ENCODE data around the gene RIMS3.

DNA sequence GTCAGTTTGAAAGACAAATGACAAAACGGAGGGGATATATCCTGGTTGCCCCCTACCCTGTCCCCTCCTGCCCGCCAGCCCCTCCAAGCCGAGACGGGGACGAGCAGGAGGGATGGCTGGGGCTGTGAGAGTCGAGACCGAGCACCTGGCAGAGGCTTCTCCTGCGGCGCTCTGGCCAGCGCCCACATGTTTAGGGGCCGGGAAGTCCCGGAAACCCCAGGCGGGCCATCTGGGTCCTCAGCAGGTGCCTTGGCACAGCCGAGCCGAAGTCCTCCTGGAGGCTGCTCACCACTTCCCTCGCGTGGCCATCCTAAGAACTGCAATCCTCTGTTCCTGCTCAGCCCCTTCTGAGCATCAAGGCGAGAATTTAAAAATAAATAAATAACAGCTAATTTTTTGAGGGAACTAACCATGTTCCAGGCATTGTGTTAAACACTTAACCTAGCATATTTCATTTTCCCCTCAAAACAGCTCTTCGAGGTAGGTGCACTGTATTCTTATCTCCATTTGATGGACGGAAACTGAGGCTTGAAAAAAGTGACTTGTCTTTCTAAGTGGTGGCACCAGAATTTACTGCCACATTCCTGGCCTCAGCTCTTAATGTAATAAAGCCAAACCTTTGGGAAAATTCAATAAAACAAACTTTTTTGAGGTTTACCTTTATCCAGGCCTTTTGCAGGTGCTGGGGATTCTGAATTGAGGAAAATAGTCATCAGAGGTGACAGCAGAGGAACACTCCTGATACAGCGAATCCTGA is 3.5 kb upstream of the RIMS3 start:
- TF ChIP-seq, protein P1, sequence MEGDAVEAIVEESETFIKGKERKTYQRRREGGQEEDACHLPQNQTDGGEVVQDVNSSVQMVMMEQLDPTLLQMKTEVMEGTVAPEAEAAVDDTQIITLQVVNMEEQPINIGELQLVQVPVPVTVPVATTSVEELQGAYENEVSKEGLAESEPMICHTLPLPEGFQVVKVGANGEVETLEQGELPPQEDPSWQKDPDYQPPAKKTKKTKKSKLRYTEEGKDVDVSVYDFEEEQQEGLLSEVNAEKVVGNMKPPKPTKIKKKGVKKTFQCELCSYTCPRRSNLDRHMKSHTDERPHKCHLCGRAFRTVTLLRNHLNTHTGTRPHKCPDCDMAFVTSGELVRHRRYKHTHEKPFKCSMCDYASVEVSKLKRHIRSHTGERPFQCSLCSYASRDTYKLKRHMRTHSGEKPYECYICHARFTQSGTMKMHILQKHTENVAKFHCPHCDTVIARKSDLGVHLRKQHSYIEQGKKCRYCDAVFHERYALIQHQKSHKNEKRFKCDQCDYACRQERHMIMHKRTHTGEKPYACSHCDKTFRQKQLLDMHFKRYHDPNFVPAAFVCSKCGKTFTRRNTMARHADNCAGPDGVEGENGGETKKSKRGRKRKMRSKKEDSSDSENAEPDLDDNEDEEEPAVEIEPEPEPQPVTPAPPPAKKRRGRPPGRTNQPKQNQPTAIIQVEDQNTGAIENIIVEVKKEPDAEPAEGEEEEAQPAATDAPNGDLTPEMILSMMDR (IDR thresholded peaks at IDR 0.05; ENCODE audit: low read depth, low read length), result peak; percentile 69
- no peak for TF ChIP-seq EZH2phosphoT487 (IDR thresholded peaks at IDR 0.05; ENCODE audit: low read depth)
